ENCODE data around the gene RMDN2.

Gene RMDN2

GRCh38 chr2:38056216-38056615 lies 131.1 kb downstream of the RMDN2 start:
- no peak for DNase-seq

GRCh38 chr2:38057651-38058410 lies 132.7 kb downstream of the RMDN2 start:
- no peak for DNase-seq

- no peak for DNase-seq
These were observed 135.3 kb downstream of the RMDN2 start for GRCh38 chr2:38060236-38061018.

GRCh38 chr2:38064801-38065501 lies 139.9 kb downstream of the RMDN2 start:
- DNase-seq, result peak; percentile 70

- DNase-seq, result no peak
These were observed 140.5 kb downstream of the RMDN2 start for GRCh38 chr2:38065502-38066135.

GRCh38 chr2:38066421-38067115 lies 141.5 kb downstream of the RMDN2 start:
- DNase-seq, result no peak
